GM18508 (cell line): ENCODE measurements around the gene ALOX12B.

Experiments
- ATAC-seq: cut with Tn5 transposase; IDR thresholded peaks from one replicate; pipeline ENCODE4 v1.9.1; 2021; ENCODE audit warnings: moderate number of reproducible peaks; ENCODE audit not compliant: insufficient read depth, unreplicated experiment

ALOX12B gene

DNA sequence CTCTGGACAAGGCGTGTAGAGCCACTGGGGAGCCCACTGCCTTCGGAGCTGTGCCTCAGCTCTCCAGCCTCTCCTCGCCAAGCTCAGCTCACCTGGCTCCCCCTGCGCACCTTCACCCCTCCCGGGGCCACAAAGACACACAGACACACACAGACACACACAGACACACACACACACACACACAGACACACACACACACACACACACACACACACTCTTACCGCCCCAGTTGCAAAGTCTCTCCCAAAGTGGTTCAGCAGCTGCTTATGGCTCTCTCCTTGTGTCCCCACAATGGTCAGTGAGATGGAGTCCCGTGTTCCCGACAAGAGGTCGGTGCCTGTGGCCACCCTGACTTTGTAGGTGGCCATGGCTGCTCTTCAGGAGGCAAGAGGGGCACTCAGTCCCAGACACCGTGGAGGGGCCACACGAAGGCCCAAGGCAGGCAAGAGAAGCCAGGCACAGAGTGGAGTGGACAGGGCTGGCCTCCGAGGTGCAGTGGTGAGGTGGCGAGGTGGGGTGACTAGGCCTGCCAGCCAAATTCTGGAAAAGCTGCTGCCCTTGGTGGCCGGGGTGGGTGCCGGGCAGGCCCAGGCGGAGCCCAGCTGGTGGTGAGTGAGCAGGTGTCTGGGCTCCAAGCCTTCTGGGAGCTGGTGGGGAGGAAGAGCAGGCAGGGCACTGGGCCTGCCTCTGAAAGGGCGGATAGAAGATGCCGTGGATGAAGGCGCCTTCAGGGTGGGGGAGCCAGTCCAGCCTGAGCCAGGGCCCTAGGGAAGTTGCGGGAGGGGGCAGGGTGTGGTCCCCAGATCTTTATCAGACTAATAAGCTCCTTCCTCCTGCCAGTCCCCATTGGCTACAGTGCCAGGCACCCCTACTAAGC, at the start of gene ALOX12B:
Gene ALOX12B, minus strand, starts transcription at position 642 of the 877 bp plus-strand sequence. Its CDS starts 274 bp downstream, at position 368.
- ATAC-seq = no peak

DNA sequence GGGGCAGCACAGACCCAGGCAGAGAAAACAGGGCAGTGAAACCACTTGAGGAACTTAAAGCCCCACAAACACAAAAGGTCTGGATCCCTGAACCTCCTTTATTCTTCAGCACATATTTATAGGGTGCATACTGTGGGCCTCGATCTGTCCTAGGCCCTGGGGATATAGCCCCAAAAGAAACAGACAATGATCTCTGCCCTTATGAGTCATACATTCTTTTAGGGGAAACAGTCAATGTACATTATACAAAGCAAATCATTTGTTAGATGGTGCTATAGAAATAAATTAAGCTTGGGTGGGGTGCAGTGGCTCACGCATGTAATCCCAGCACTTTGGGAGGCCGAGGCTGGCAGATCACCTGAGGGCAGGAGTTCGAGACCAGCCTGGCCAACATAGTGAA, 46.4 kb upstream of the ALOX12B start:
- ATAC-seq = no peak

DNA sequence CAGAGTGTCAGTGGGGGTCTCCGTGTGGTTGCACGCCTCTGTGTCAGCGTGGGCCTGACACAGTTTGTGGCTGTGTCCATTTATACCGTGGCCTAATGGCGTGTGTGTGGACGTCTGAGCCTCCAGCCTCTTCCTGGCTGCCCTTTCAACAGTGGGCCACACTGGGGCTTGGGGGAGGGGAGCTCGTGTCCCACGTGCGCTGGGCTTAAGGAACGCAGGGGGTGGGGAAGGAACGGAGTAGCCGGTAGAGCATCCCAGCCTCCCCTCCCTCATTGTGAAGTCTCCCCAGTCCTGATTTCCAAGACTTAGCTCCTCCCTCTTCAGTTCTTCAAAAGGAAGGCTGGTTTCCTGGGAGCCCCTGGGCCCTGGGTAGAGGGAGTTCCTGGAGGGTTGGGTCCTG, 45.9 kb upstream of the ALOX12B start:
- ATAC-seq = no peak

DNA sequence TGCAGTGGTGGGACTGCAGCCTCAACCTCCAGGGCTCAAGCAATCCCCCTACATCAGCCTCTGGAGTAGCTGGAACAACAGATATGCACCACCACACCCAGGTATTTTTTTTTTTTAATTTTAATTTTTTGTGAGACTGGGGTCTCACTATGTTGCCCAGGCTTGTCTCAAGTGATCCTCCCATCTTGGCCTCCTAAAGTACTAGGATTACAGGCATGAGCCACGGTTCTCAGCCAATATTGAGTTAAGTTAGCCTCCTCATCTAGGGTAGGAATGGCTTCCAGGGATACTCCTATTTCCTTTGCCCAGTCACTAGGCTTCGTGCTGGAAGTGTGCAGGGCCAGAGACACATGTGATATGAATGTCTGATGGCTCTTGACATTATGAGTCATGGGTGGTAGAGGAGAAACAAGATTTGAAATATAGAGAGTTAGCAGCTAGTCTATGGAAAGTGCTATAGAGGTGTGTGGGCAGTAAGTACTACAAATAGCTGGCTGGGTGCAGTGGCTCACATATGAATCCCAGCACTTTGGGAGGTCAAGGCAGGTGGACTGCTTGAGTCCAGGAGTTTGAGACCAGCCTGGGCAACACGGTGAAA, 44.4 kb upstream of the ALOX12B start:
- ATAC-seq = no peak

DNA sequence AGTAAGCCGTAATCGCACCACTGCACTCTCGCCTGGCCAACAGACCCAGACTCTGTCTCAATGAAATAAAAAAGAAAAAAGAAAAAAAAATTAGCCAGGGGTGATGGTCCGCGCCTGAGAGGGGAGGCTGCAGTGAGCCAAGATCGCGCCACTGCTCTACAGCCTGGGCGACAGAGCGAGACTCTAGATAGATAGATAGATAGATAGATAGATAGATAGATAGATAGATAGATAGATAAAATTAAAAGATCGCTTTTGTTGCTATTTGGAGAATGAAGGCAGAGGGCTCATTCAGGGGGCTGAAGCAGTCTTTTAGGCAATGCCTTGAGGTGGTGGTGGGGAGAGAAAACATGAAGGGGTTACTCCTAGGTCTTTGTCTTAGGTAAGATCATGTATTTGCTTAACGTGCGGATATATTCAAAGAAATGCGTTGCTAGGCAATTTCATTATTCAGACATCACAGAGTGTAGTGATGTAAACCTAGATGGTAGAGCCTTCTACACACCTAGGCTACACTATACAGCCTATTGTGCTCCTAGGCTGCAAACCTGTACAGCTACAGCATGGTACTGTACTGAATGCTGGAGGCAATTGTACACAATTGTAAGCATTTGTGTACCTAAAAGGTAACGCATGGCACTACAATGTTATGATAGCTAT, 40.7 kb upstream of the ALOX12B start:
- ATAC-seq = no peak

DNA sequence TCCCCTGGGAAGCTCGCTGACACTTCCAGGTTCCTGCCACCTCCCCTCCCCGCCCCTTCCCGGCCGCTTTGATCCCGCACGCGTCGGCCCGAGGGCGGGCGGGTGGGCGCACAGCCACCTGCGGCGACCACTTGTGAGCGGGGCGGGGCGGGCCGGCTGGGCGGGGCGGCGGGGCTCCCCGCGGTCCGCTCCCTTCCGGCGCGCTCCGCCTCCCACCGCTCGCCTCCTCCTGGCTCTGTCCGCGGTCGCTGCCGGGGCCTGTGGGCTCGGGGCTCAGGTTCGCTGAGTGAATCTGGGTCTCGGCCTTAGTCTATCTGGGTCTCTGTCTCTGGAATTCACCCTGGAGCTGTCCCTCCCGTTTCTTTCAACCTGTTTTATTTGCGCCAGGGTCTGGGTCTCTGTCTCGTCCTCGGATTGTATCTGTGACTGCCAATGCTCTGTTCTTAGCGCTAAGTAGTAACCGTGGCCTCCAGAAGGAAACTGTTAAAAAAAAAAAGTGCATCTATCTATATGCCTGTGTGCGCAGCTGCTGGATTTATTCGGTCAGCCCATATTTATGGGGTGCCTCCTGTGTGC, 39.1 kb upstream of the ALOX12B start:
- ATAC-seq = no peak

DNA sequence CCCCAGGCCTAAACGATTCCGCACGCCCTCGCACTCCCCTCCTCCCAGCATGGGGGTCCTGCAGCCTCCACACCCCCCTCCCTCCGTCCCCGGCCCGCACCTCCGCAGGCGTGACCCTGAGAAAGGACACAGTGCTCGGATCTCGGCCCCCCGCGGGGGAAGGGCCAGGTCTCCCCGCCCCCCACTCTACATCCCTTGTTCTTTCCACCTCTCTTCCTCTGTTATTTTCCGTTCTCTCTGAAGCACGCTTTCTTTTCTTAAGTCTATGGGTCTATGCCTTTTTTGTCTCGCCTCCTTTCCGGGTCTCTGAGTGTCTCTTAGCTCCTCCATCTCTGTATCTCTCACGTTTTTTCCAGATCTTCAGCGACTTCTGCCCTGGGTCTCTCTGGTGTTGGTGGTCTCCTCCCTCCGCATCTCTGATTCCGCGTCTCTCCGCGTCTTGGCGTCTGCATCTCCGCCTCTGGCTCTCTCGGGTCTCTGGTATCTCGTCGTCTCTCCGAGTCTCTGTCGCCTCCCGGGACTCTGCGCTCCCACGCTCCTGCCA, 38.5 kb upstream of the ALOX12B start:
- ATAC-seq = no peak

DNA sequence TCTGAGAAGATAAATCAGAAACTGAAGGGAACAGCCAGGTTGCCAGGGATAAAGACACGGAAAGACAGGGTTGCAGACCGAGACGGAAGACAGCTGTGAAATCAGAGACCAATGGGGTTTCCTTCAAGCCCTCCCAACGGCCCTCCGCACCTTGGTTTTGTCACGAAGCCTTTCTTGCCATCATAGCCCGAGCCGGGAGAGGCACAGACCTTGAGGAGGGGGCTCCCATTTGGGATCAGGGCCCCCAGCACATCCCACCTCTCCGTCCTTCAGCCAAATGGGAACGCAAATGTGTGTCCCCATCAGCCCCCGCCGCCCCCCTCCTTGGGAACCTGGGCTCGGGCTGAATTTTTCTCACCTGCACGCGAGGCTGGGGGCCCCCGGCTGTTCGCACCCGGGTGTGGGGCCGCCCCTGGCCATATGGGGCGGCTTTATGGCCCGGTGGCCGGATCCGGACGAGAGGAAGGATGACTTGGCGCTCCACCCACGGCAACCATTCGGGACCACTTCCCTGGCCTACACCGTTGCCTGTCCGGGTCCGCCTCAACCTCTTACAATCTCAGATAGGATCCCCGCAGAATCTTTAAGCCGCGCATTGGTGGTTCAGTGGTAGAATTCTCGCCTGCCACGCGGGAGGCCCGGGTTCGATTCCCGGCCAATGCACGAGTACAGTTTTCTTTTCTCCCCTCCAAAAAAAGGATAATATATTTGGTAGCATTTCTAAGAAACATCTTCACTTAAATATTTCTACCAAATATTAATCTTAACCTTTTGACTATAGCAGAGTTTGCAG, 37.8 kb upstream of the ALOX12B start:
- no peak for ATAC-seq

DNA sequence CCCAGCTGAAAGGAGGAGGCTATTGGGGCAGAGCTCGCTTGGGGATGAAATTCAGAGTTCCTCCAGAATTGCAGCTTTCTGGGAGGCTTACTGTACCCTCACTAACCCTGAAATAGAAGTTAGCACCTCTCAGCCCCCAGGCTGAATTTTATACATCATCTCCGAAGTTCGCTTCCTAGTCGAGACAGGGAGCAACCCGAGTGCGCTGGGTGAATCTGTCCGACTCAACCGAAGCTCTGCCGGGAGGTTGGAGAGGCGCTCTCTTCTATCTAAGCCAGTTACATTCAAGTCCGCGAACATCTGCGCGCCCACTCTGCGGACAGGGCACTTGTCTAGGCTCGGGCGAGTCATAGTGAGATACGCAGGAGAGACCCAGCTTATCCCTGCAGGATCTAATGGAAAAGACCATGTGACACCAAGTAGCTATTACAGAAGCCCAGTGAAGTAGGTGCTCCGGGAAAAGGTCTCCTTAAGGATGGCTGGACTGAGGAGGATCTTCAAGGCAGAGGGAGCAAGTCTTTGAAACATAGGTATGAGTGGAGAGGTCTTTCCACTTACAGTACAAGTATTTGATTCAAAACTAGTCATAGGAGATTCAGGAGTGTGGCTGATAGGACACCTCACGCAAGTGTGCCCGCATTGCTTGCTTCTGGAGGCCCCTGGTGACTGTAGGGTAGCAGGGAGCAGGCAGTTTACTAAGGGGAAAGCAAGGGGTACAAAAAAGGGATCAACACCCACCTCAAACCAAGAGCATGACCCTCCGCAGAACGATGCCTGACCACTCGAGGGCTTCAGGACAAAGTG, 37.0 kb upstream of the ALOX12B start:
- ATAC-seq = no peak

DNA sequence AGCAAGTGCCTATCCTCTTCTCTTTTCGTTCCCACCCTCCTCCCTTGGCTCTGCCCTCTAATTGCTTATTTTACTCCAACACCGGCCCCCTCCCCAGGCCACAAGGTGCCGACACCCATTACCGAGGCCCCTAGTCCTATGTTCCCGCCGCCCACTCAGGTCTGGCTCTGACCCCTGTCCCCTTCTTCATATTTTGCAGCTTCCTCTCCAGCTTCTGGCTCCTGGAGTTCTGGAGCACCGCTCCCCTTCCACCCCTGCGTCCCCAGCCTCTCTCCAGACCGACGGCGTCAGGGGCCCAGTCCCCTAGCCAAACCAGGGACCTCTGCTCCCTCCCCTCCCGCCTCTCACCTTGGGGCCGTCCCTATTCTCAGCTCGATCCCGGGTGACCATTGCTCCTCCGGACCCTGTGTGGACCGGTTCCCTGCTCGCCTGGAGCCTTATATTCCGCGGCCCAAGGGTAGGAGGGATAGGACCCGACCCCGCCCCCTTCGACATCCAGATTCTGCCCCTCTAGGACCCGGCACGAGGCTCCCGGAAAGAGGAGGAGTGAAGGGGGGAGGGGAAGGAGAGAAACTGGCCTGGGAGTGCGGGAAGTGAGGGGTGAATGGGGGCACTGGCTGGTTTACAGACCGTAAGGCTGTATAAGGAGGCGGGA, 36.3 kb upstream of the ALOX12B start, which contains the start of gene HES7:
Gene HES7, minus strand, starts transcription at position 412 of the 655 bp plus-strand sequence. Its CDS starts 22 bp downstream, at position 390.
- no peak for ATAC-seq

DNA sequence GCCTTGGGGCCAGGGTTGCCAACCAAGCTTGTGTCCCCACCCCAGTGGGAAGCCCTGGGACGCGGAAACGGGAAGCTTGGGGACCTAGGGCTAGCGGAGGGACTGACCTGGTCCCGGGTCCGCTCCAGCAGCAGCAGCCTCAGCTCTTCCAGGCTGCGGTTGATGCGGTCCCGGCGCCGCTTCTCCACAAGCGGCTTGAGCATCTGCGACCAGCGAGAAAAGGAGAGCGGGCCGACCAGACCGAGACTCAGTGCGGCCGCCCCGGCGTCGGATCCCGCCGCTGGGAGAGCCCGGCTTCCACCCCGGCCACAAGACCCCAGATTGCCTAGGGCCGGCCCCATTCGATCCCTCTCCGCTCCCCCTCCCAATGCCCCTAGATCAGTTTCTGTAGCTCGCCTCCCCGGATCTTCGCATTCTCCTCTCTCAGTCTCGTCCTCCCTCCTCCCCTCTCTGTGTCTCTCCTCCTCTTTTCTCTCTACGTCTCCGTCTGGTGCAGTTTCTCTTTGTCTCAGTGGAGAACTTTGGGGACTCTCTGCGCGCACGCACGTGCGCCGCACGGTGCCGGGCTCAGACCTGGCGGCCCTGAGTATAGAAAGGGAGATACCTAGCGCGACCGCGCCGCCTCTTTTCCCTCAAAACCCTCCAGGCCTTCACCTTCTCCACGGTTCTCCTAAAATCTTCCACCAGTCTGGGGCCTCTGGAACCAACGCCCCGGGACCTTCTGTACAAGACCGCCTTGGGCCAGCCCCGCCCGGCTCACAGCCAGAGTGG, 35.6 kb upstream of the ALOX12B start:
- ATAC-seq = no peak

DNA sequence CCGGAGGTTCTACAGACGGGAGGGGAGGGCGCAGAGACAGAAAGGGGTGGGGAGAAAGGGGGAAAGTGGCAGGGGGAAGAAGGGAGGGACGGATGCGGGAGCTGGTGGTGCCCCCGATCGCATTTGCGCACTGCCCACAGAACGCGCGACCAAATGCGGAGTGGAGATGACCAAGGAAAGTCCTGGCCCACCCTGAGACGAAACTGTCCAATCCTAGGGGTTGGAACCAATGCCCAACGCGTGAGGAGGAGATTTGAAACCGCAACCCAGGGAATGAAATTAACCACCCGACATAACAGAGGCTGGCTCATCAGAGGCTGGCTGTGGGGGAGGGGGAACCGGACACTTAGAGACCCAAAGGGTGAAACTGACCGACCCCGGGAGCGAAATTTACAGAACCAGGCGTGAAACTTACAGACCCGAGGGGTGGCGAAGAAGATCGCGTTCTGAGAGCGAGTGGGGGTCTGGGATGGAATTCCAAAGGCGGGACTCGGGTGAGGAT, 35.0 kb upstream of the ALOX12B start:
- no peak for ATAC-seq

DNA sequence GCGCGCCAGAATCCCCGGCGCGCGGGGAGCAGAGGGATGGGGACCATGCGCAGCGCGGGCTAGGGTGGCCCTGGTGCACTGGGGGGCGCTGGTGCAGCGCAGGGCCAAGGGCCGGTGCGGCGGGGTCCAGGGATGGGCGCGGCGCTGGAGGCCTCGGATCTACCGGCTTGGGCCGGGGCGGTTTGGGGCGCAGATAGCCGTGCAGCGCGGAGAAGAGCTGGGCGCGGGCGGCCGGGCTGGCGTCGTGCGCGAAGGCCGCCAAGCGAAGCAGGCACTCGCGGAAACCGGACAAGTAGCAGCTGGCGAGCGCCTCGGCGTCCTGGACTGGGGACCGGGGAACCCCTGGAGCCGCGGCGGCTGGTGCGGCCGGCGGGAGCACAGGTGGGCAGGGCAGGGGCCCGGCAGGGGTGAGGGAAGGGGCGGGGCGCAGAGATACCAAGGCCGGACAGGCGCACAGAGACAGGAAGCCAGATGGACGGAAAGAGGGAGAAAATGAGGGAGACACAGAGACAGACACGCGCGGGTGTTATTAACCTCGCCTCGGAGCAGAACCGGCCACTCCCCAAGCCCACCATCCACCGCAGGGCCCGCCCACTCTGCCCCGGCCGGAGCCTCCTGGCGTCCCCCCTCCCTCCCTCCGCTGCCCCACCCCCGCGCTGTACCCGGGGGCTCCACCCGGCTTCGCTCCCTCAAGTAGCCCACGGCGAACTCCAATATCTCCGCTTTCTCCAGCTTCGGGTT, 34.3 kb upstream of the ALOX12B start:
- no peak for ATAC-seq

DNA sequence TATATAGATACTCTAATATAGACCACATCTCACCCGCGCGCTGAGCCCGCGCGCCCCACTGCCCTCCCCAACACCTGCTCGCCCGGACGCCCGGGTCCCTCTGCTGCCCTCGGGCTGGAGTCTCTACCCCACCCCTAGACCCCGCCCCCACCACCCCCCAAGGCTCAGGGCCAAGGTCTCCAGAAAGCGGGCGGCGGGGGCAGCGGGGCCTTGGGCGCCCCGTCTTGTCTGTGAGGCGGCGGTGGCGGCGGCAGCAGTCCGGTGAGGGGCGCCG, 33.8 kb upstream of the ALOX12B start:
- no peak for ATAC-seq

DNA sequence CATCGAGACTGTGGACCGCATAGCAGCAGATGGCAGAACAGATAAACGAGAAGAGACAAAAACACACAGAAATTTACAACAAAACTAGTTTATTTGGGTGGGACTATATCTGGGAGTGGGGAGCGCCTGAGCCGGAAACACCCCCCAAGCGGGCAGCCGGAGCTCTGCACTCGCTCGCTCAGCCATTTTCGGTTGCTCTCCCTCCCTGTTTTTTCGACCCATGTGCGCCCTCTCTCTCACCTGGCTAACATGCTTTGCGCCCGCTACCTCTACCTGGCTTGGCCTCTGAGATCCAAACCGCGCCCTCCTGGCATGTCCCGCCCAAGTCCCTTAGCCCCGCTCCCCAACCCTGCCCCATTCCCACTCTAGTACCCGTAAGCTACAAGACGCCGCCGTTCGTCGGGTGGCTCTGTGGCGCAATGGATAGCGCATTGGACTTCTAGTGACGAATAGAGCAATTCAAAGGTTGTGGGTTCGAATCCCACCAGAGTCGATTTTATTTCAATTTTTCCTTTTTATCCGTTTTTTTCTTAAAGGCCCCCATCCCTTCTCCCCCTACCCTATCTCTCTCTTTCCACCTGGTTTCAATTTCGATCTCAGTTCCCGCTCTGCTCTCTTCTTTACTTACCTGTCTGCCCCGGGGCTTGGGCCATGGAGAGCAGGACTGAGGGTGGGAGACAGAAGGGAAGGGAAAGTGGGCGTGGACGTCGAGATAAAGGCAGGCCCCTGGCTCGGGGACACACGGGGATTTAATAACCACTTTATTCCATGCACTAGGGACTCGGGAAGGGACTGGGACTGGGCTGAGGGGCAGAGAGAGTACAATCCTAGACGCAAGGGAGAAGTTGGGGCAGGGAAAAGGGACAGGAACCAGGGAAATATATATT, 33.2 kb upstream of the ALOX12B start:
- ATAC-seq = no peak
